Ovary (tissue), 9 donors: ENCODE results near the gene CELF1. TPM values are rescaled to one million over a fixed set of nuclear protein-coding genes. Genes with fewer than 3 reads are reported as not detected.

Experiments used
- DNase-seq, 5 donors: peaks; one replicate each; pipeline ENCODE4 v3.0.0-alpha.2; 2019 to 2020
- H3K27ac ChIP-seq, 2 donors: fragments of 200-600 bp; one replicate each; pipeline versions ENCODE4 v1.5.1 to v1.8.0; 2019 to 2022
- H3K27me3 ChIP-seq: fragments of 200-600 bp; one replicate; pipeline ENCODE4 v1.8.0; 2022
- H3K36me3 ChIP-seq: fragments of 200-600 bp; sonication (generic); one replicate; pipeline ENCODE4 v1.5.1; 2019
- H3K4me1 ChIP-seq: one replicate; pipeline ENCODE4 v1.8.1; 2013; ENCODE audit warnings: mild to moderate bottlenecking, moderate library complexity; ENCODE audit not compliant: insufficient read depth
- H3K4me3 ChIP-seq: fragments of 200-600 bp; sonication (generic); one replicate; pipeline ENCODE4 v1.5.1; 2017
- H3K9me3 ChIP-seq, 2 donors: fragments of 200-600 bp in 1 of 2; sonication (generic) in 1 of 2; one replicate each; pipeline versions ENCODE4 v1.5.1 to v1.8.1; 2013 to 2019; ENCODE audit warnings: mild to moderate bottlenecking in 1 of 2, moderate library complexity in 1 of 2
- EP300 ChIP-seq: sonication (generic); formaldehyde crosslinking; IDR thresholded peaks from one replicate; pipeline ENCODE4 v1.6.1; 2017; ENCODE audit warnings: antibody characterized with exemption
- POLR2A ChIP-seq: fragments of 450-650 bp; IDR thresholded peaks from one replicate; pipeline ENCODE4 v1.6.1; 2017; ENCODE audit warnings: antibody characterized with exemption, mild to moderate bottlenecking, moderate library complexity
- WGBS, 3 donors: extraction: QIAGEN DNeasy Blood & Tissue Kit in 1 of 3; methylation state at CpG; one replicate each; pipeline versions ENCODE4 v1.1.5 to v1.1.7; 2013 to 2017; 5-methylcytosine and 5-hydroxymethylcytosine counted together
- intact Hi-C, 4 donors: fragments of 100-400 bp; cut with DNase I; formaldehyde crosslinking; loops; one replicate each; pipeline versions ENCODE4 v1.11.0 to v1.15.1; 2022 to 2023
- polyA plus RNA-seq, 2 donors: library from polyadenylated mRNA; stranded (reverse); fragments of 200-250 nt in 1 of 2; fragments of 350-450 nt in 1 of 2; fragmentation: Illumina TruSeq in 1 of 2; extraction: RNeasy Lipid Tissue Mini Kit (QIAGEN cat#74804) in 1 of 2; gene quantifications; one replicate each; pipeline ENCODE4 v1.2.3, GENCODE V29; 2013 to 2014
- total RNA-seq, 7 donors: library from RNA; depleted of rRNA in 2 of 7; stranded (reverse); fragments of >200 nt in 2 of 7; fragmentation: NEBNext Ultra II Directional in 3 of 7; extraction: Animal tissue kit (Norgen Biotek cat#: 25700) in 3 of 7; gene quantifications; one replicate each; pipeline versions ENCODE4 v1.1.0 to v1.2.4, GENCODE V29; 2016 to 2023
- TF ChIP-seq, protein P1 (sequence below), 3 donors: fragments of 450-650 bp in 2 of 3; fragments of 200-600 bp in 1 of 3; IDR thresholded peaks; one replicate each; pipeline versions ENCODE4 v1.5.1 to v1.8.0; 2016 to 2022; ENCODE audit warnings: antibody characterized with exemption in 3 of 3, mild to moderate bottlenecking in 1 of 3
- donor health status: DM: no; HTN: no; CAD: no; lungs with moderate emphysema.
- donor health status: DM: no; HTN: no; CAD: no.
- donor health status: Bipolar disorder and iron deficiency.
- donor health status: DM: yes; HTN: yes; CAD: no.
- donor health status: DM: no; HTN: no; CAD: no.
- donor health status: DM: yes; HTN: yes; CAD: no.

CELF1 gene
- total and polyA plus RNA-seq, 9 donors = 25.0 to 109 (median 71.5) TPM

DNA sequence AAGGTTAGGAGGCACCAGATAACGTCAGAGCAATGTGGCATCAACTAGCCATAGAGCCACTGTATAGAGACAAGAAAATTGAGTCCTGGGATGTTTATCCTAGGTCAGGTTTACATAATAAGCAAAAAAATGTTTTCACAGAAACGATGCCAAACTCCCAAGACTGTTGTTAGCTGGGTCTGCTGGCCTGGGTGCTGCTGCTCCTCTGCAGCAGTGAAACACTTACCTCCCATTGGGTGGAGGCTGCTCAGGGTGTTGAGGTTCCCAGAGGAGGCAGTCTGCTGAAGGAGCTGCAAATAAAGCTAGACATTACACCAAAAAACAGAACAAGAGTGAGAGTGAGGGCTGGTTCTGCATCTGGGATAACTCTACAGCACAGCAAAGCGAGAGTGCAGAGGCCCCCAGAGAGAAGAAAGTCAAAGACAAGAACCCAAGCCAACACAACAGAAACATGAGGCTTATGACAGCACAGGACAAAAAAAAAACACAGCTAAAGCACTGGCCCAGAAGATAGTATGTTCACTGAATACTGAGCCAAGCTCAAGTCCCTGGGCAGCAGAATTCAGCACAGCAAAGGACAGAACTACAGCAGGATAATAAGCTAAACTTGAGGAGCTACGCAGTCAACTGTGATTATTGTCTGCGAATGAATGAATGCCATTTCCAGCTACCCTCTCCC is 74.1 kb downstream of the CELF1 start:
- Histone ChIP-seq H3K9me3 (no peaks in the 10 kb centered on the region), H3K4me3 (no peak overlapping the region), H3K4me1 (no peaks in the 10 kb centered on the region), H3K27me3 (no peaks in the 10 kb centered on the region), H3K36me3 (no peaks in the 10 kb centered on the region), H3K27ac (no peak overlapping the region)
- TF ChIP-seq, protein P1, sequence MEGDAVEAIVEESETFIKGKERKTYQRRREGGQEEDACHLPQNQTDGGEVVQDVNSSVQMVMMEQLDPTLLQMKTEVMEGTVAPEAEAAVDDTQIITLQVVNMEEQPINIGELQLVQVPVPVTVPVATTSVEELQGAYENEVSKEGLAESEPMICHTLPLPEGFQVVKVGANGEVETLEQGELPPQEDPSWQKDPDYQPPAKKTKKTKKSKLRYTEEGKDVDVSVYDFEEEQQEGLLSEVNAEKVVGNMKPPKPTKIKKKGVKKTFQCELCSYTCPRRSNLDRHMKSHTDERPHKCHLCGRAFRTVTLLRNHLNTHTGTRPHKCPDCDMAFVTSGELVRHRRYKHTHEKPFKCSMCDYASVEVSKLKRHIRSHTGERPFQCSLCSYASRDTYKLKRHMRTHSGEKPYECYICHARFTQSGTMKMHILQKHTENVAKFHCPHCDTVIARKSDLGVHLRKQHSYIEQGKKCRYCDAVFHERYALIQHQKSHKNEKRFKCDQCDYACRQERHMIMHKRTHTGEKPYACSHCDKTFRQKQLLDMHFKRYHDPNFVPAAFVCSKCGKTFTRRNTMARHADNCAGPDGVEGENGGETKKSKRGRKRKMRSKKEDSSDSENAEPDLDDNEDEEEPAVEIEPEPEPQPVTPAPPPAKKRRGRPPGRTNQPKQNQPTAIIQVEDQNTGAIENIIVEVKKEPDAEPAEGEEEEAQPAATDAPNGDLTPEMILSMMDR (IDR thresholded peaks at IDR 0.05) = no peak
- TF ChIP-seq EP300 = no peak
- TF ChIP-seq POLR2A = no peak
- intact Hi-C loops = no loop called here
- 66 to 72% (median 70%) methylated on average over 5 of the region's 5 CpGs for WGBS, 3 donors
- DNase-seq = no peak

DNA sequence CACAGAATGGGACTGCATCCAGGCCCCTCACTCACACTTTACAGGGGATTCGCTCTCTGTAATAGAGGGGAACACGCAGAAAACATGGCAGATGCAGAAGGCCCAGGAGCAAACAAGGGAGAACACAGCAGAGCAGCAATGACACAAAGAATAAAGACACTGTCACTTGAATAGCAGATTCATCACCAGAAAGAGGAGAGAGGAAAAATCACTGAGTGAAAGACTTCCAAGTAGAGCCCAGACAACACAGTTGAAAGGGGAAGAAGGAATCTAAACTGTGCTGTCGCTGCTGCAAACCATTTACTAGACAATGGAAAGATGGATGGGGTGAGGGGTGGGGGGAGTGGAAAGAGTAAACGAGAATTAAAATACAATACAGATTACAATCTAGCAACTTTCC is 75.2 kb downstream of the CELF1 start:
- WGBS, 3 donors = 80 to 82% (median 82%) methylated on average over 4 of the region's 4 CpGs
- no peaks in the 10 kb centered on the region for H3K36me3 ChIP-seq
- no peak overlapping the region for H3K27ac ChIP-seq

DNA sequence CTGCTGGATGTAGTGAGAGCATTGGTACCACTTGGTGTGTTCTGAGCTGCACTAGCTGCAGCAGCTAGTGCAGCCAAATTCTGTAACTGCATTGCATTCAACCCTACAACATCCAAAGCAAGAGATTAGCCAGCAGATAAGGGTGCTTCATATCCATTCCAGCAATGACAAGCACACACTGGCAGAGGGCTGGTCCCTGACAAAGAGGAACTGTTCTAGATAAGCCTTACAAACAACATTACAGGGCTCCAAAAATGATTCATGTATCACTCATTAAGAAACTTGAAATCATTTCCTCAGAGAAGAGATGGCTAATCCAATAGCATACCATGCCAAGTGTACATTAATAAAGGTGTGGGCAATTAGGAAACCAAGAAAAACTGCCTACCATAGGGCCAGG is 75.6 kb downstream of the CELF1 start:
- H3K4me3 ChIP-seq = no peak overlapping the region
- TF ChIP-seq, protein P1 (IDR thresholded peaks at IDR 0.05) = no peak
- TF ChIP-seq EP300 (no peak), POLR2A (no peak)
- H3K4me1 ChIP-seq = no peaks in the 10 kb centered on the region
- no peak for DNase-seq
- intact Hi-C loops = no loop called here
- no peaks in the 10 kb centered on the region for H3K9me3 ChIP-seq
- H3K36me3 ChIP-seq = no peaks in the 10 kb centered on the region
- no peaks in the 10 kb centered on the region for H3K27me3 ChIP-seq
- H3K27ac ChIP-seq = no peak overlapping the region

More for the DNA sequence above, 75.2 kb downstream of the CELF1 start:
- Histone ChIP-seq H3K4me3 (no peak overlapping the region), H3K9me3 (no peaks in the 10 kb centered on the region), H3K27me3 (no peaks in the 10 kb centered on the region), H3K4me1 (no peaks in the 10 kb centered on the region)
- no peak for TF ChIP-seq POLR2A
- no peak for TF ChIP-seq EP300
- TF ChIP-seq, protein P1 (IDR thresholded peaks at IDR 0.05) = no peak
- DNase-seq = no peak
- intact Hi-C loops = no loop called here

DNA sequence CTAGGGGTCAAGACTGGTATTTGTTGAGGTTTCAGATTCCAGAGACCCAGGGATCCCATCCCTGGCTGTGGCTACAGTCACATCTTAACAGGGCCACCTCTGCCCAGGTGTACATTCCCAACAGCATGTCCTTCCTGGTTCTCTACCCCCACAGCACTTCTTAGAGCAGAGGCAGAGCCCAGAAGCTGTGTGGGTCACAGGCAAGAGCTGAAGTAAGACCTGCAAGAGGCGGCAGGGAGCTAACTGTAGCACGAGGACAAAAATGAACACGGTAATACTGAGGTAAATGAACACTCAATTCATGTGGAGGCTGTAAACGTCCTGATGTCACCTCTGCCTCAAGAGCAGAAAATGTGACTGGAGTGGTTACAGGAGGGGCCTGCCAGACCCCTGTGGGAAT is 82.3 kb downstream of the CELF1 start:
- DNase-seq = no peak
- no peaks in the 10 kb centered on the region for H3K9me3 ChIP-seq
- WGBS, 3 donors = 74 to 89% (median 77%) methylated on average over 4 of the region's 4 CpGs
- no peak overlapping the region for H3K4me3 ChIP-seq
- peaks cover 11% of the 10 kb centered on the region for H3K4me1 ChIP-seq
- H3K27me3 ChIP-seq = no peaks in the 10 kb centered on the region
- no peak for TF ChIP-seq POLR2A
- no peak for TF ChIP-seq EP300
- TF ChIP-seq, protein P1 (IDR thresholded peaks at IDR 0.05) = no peak
- H3K27ac ChIP-seq = no peak overlapping the region
- intact Hi-C loops = no loop called here
- H3K36me3 ChIP-seq = no peaks in the 10 kb centered on the region
